ENCODE measurements around the gene SACM1L.
"Not testable (repeated sequence)": the region's sequence is repeated elsewhere in the genome, so short reads cannot be mapped to it uniquely, and the experiment has no call there.

Gene SACM1L

DNA sequence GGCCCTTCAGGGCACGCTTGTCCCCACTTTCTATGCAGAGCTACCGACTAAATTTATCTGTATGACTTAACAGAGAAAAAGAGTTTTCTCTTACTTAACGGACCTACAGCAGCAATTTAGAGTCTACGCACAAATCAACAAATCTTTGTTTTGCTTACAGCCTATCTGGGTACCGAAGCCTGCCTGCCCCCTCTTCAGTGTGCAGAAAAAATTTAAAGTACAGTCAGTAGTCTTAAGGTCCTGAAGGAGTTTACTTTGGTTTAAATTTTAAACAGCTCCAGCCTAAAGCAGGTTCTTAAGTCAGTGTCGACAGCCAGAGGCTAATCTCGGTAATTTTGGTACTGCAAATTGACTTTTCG, 570 bp downstream of the SACM1L start:
- in situ Hi-C loops (cut with MboI; ENCODE audit: low sequenced_read_pairs): no loop called here

DNA sequence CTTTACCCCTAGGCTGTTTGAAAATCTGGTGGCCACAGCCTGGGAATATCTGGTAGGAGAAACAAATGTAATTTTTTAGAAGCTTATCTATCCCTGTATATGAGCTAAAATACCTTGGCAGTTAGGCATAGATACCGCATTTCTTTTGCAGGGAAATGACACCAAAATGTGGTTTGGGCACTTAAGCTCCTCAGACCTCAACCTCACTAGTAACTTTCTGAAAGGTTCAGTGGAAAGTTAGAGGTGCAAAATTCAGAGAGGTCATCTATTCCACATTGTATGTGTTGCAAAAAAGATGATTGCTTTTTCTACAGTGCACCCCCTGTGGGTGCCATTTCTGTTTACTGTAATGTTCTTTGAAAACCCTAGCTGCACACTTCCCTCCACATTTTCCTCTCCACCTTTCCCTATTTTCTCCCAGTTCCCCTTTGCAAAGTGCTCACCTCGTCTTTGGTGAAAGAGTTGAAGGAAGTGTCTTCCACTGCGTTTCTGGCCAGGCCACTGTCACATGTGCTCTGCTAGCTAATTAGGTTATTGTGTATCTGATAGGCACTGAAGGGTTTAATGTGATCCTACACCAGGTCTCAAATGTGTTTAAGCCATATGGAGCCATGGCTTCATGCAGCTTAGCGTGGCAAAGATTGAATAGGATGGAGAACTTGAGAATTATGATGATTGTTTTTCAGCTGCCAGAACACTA, 1.3 kb downstream of the SACM1L start:
- in situ Hi-C loops (cut with MboI; ENCODE audit: low sequenced_read_pairs): no loop called here

GRCh38 chr3:45691842-45692241, 2.6 kb downstream of the SACM1L start:
- in situ Hi-C loops (cut with MboI; ENCODE audit: low sequenced_read_pairs): no loop called here

- in situ Hi-C loops (cut with MboI; ENCODE audit: low sequenced_read_pairs): no loop called here
These were observed 3.7 kb downstream of the SACM1L start for GRCh38 chr3:45692866-45693265.

- in situ Hi-C loops (cut with MboI; ENCODE audit: low sequenced_read_pairs): no loop called here
These were observed 4.8 kb downstream of the SACM1L start for GRCh38 chr3:45693941-45694521.

DNA sequence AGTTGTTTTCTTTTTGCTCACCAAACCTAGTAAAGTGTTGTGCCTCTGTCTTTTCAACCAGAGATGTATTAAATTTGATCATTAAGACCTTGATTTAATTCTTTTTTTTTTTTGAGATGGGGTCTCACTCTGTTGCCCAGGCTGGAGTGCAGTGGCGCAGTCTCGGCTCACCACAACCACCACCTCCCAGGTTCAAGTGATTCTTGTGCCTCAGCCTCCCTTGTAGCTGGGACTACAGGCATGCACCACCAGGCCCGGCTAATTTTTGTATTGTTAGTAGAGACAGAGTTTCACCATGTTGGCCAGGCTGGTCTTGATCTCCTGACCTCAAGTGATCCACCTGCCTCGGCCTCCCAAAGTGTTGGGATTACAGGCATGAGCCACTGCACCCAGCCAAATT, 6.0 kb downstream of the SACM1L start:
- in situ Hi-C loops (cut with MboI; ENCODE audit: low sequenced_read_pairs): not testable (repeated sequence)

DNA sequence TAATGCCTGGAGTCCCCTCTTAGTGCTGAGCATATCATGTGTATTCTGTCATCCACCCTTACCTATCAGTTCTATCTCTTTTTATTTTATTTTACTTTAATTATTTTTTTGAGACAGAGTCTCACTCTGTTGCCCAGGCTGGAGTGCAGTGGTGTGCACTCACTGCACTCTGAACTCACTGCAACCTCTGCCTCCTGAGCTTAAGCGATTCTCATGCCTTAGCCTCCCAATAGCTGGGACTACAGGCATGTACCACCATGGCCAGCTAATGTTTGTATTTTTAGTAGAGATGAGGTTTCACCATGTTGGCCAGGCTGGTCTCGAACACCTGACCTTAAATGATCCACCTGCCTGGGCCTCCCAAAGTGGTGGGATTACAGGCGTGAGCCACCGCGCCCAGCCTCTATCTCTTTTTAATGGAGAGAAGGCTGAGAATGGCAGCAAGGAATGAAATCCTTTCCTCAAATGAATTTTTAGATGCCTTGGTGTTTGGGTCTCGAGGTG, 11.4 kb downstream of the SACM1L start:
- in situ Hi-C loops (cut with MboI; ENCODE audit: low sequenced_read_pairs): no loop called here

- in situ Hi-C loops (cut with MboI; ENCODE audit: low sequenced_read_pairs): no loop called here
These were observed 12.1 kb downstream of the SACM1L start for GRCh38 chr3:45701172-45701867.

- in situ Hi-C loops (cut with MboI; ENCODE audit: low sequenced_read_pairs): no loop called here
These were observed 15.2 kb downstream of the SACM1L start for GRCh38 chr3:45704301-45704943.

- in situ Hi-C loops (cut with MboI; ENCODE audit: low sequenced_read_pairs): no loop called here
These were observed 16.9 kb downstream of the SACM1L start for GRCh38 chr3:45705839-45706808.

GRCh38 chr3:45711931-45712330, 22.7 kb downstream of the SACM1L start:
- in situ Hi-C loops (cut with MboI; ENCODE audit: low sequenced_read_pairs): no loop called here

DNA sequence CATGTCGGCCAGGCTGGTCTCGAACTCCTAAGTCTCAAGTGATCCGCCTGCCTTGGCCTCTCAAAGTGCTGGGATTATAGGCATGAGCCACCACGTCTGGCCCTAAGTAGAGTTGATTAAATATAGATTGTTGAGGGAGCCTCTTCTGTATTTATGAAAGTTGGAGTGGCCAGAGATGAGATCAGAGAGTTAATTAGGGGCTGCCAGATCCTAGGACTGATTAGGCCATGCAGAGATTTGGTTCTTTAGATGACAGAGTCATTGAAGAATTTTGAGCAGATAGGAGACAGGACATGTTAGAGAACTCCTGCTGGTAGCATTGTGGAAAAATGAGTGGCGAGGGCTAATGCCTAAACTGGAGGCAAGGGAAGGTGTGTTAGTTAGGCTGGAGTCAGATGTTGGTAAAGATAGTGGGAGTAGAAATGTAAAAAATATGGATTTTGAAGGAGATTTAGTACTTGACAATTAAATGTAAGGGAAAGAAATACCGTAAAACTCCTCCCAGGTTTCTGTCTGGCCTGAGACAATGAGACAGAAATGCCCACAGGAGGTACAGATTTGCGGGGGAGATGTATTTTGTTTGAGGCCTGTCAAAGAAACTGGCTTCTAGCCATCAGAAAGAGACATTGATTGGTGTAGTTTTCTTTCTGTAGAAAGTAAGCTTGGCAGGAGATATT, 23.4 kb downstream of the SACM1L start:
- in situ Hi-C loops (cut with MboI; ENCODE audit: low sequenced_read_pairs): no loop called here

GRCh38 chr3:45715945-45716344, 26.7 kb downstream of the SACM1L start:
- in situ Hi-C loops (cut with MboI; ENCODE audit: low sequenced_read_pairs): no loop called here

DNA sequence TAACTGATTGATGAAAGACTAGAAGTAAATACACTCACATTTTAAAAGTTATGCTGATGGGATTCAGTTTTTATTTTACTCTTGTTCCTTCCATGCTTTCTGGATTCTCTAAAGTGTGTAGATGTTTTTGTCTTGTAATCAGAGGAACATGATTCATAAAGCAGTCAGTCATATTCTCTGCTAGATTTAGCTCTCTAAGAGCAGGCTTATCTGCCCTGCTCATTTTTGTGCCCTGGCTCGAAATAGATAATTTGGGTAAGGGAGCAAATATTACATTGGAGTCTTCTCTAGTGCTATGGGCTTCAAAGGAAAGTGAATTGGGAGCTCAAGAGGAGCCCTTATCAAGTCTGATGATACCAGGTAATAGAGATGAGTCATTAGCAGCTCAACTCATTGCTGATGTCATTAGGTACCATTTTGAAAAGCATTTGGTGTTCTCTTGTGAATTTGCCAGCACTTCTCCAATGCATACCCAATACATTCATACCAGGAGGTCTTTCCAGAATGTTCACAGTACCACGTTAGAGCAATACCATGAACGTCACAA, 27.7 kb downstream of the SACM1L start:
- in situ Hi-C loops (cut with MboI; ENCODE audit: low sequenced_read_pairs): no loop called here

GRCh38 chr3:45719655-45720487, 30.7 kb downstream of the SACM1L start:
- in situ Hi-C loops (cut with MboI; ENCODE audit: low sequenced_read_pairs): no loop called here

DNA sequence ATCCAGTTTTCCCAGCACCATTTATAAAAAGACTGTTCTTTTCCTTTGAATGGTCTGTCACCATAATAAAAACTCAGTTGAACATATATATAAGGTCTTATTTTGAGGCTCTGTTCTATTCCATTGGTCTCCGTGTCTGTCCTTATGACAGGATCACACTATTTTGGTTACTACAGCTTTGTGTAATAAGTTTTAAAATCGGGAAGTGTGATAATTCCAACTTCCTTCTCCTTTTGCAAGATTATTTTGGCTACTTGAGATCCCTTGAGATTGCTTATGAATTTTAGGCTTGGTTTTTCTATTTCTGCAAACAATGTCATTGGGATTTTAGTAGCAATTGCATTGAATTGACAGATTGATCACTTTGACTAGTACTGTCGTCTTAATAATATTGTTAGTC, 35.7 kb downstream of the SACM1L start:
- in situ Hi-C loops (cut with MboI; ENCODE audit: low sequenced_read_pairs): no loop called here

- in situ Hi-C loops (cut with MboI; ENCODE audit: low sequenced_read_pairs): no loop called here
These were observed 40.4 kb downstream of the SACM1L start for GRCh38 chr3:45729614-45730013.

DNA sequence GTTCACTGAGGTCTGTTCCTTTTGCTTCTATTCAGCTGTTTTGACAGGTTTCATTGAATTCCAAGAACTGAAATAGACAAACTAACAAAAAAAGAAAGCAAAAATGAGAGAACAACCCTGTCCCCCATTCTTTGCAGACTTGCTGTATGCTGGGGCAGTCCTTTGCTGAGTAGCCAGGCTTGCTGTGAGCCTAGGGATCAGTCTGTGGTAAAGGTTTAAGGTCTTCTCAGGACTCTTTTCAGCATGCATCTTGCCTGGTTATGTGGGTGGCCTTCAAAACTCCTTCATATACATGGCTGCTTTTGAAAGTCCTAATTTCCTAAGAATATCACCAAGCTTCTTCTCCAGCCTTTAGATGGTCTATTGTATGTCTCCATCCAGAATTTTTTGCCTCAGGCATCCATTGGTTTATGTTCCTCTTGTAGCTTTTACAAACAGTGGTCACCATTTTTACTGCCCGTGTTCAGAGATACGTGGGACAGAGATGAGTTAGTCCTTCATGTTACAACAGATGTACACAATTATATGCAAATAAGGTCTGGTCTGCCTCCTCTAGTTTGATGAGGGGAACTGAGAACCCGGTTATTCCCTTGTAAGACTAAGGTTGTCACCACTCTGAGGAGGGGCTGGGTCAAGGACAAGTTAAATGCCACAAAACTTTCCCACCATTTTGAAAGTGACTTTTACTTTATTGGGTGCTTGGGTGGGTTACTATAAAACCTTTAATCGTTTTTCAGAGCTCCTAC, 41.4 kb downstream of the SACM1L start:
- in situ Hi-C loops (cut with MboI; ENCODE audit: low sequenced_read_pairs): no loop called here
